AG04449 (cell line): Measurements from ENCODE around the gene GAB4.

Source experiments
- CTCF ChIA-PET: fragments of 350-600 bp; formaldehyde crosslinking; extraction: SDS; loops from one replicate; lab custom pipeline; 2021; ENCODE audit warnings: antibody characterized with exemption; lab: Yijun Ruan, JAX
- POLR2A ChIA-PET: fragments of 400-600, 350-600 bp; formaldehyde crosslinking; extraction: SDS; loops from one replicate; lab custom pipeline; 2020; ENCODE audit warnings: antibody characterized with exemption, inconsistent platforms; lab: Yijun Ruan, JAX
- DNase-seq: peaks from one replicate; pipeline ENCODE4 v3.0.0-alpha.2; 2010; ENCODE audit warnings: low read depth, low spot score
- H3K4me3 ChIP-seq: 2 replicates; pipeline ENCODE4 v1.5.1; 2011; ENCODE audit warnings: low read depth, mild to moderate bottlenecking, control low read depth, low read length
- CTCF ChIP-seq: IDR thresholded peaks from one replicate; pipeline ENCODE4 v1.5.1; 2011; ENCODE audit warnings: mild to moderate bottlenecking, moderate library complexity, low read length, control low read depth, inconsistent platforms; ENCODE audit not compliant: insufficient read depth; ENCODE audit errors: missing control alignments

Gene GAB4

GRCh38 chr22:16933291-16934282 lies 74.4 kb downstream of the GAB4 start:
- DNase-seq = no peak
- no peak for TF ChIP-seq CTCF
- no peak overlapping the region for H3K4me3 ChIP-seq
- CTCF ChIA-PET = interaction anchor here (2.9 kb wide), 1 partner anchor 124 kb away, joined by 8 read pairs; no protein-coding TSS in a partner anchor
- POLR2A ChIA-PET = no interaction called here

- H3K4me3 ChIP-seq = no peak overlapping the region
- POLR2A ChIA-PET = no interaction called here
- CTCF ChIA-PET = interaction anchor here (1.2 to 2.9 kb wide), 2 partner anchors 125 to 569 kb away, joined by 3 to 8 read pairs; no protein-coding TSS in a partner anchor
- DNase-seq = no peak
- TF ChIP-seq CTCF = no peak
Observed at GRCh38 chr22:16932577-16932976, 75.4 kb downstream of the GAB4 start.

DNA sequence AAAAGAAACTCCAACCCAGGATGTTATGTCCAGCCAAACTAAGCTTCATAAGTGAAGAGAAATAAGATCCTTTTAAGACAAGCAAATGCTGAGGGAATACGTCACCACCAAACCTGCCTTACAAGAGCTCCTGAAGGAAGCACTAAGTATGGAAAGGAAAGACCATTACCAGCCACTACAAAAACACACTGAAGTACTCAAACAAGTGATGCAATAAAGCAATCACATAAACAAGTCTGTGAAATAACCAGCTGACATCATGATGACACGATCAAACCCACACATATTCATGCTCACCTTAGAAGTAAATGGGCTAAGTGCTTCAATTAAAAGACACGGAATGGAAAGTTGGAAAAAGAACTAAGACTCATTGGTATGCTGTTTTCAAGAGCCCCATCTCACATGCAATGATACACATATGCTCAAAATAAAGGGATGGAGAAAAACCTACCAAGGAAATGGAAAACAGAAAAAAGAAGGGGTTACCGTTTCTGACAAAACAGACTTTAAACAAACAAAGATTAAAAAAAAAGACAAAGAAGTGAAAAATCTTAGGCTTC lies 82.5 kb downstream of the GAB4 start:
- TF ChIP-seq CTCF = no peak
- H3K4me3 ChIP-seq = no peak overlapping the region
- ChIA-PET CTCF (interaction anchor here (1.0 to 2.0 kb wide), 3 partner anchors 9 to 576 kb away, joined by 3 to 9 read pairs (median 4); no protein-coding TSS in a partner anchor), POLR2A (no interaction called here)
- DNase-seq = no peak

GRCh38 chr22:16922706-16923105 lies 85.3 kb downstream of the GAB4 start:
- H3K4me3 ChIP-seq = no peak overlapping the region
- ChIA-PET CTCF (no interaction called here), POLR2A (no interaction called here)
- DNase-seq = no peak
- no peak for TF ChIP-seq CTCF

GRCh38 chr22:16922076-16922475 lies 85.9 kb downstream of the GAB4 start:
- ChIA-PET POLR2A (no interaction called here), CTCF (no interaction called here)
- no peak for TF ChIP-seq CTCF

More at GRCh38 chr22:16922076-16922475, 85.9 kb downstream of the GAB4 start:
- no peak overlapping the region for H3K4me3 ChIP-seq
- no peak for DNase-seq
